Lower leg skin (tissue), 3 donors: ENCODE data around the gene PELI3.

Experiments used
- CTCF ChIP-seq, 3 donors: fragments of 450-650 bp; IDR thresholded peaks; one replicate each; pipeline ENCODE4 v1.5.1; 2016; ENCODE audit warnings: antibody characterized with exemption in 3 of 3, mild to moderate bottlenecking in 3 of 3, moderate library complexity in 2 of 3
- POLR2A ChIP-seq, 2 donors: fragments of 450-650 bp; IDR thresholded peaks; one replicate each; pipeline ENCODE4 v1.6.1; 2016 to 2017; ENCODE audit warnings: antibody characterized with exemption in 2 of 2, mild to moderate bottlenecking in 1 of 2, moderate library complexity in 1 of 2

- TF ChIP-seq CTCF (IDR thresholded peaks at IDR 0.05) (no peak), POLR2A (IDR thresholded peaks at IDR 0.05) (no peak)
These were observed 7.2 kb downstream of the PELI3 start for GRCh38 chr11:66473608-66474515.
